SJSA1 (cell line): ENCODE measurements around the gene CNTN5. TPM values are rescaled to one million over a fixed set of nuclear protein-coding genes. Genes with fewer than 3 reads are reported as not detected.

ENCODE experiments used
- DNase-seq, 2 experiments: peaks; one replicate each; pipeline ENCODE4 v3.0.0-alpha.2; 2015 to 2020; ENCODE audit warnings: low spot score in 2 of 2, low read depth in 1 of 2
- H3K27ac ChIP-seq: fragments of 250-450 bp; sonication (Bioruptor Pico); 2 replicates; pipeline ENCODE4 v1.5.1; 2020; ENCODE audit warnings: mild to moderate bottlenecking, moderate library complexity
- H3K27me3 ChIP-seq: fragments of 250-450 bp; sonication (Bioruptor Pico); replicated peaks from 2 replicates; pipeline ENCODE4 v1.5.1; 2020; ENCODE audit warnings: mild to moderate bottlenecking, moderate library complexity
- H3K36me3 ChIP-seq: fragments of 250-450 bp; sonication (Bioruptor Pico); 2 replicates; pipeline ENCODE4 v1.5.1; 2020; ENCODE audit warnings: mild to moderate bottlenecking
- H3K4me1 ChIP-seq: fragments of 250-450 bp; sonication (Bioruptor Pico); replicated peaks from 2 replicates; pipeline ENCODE4 v1.6.1; 2021; ENCODE audit warnings: mild to moderate bottlenecking
- H3K4me3 ChIP-seq: fragments of 250-450 bp; sonication (Bioruptor Pico); 2 replicates; pipeline ENCODE4 v1.5.1; 2020; ENCODE audit warnings: mild to moderate bottlenecking
- H3K9me3 ChIP-seq: fragments of 250-450 bp; sonication (Bioruptor Pico); replicated peaks from 2 replicates; pipeline ENCODE4 v1.5.1; 2020; ENCODE audit warnings: mild to moderate bottlenecking
- total RNA-seq: library from RNA; depleted of rRNA; stranded (reverse); fragments of >200 nt; shearing (Covaris generic); gene quantifications from 2 replicates; pipeline ENCODE4 v1.2.3, GENCODE V29; 2014

CNTN5 gene
- total RNA-seq, 1 experiment from 2014 or later = not detected

GRCh38 chr11:100095809-100096208 is 1075.1 kb downstream of the CNTN5 start:
- Histone ChIP-seq H3K9me3 (no peaks in the 10 kb centered on the region), H3K27me3 (no peaks in the 10 kb centered on the region), H3K27ac (no peak overlapping the region), H3K36me3 (no peaks in the 10 kb centered on the region), H3K4me3 (no peak overlapping the region), H3K4me1 (no peaks in the 10 kb centered on the region)
- no peak for DNase-seq

- Histone ChIP-seq H3K4me1 (no peaks in the 10 kb centered on the region), H3K9me3 (no peaks in the 10 kb centered on the region), H3K27me3 (no peaks in the 10 kb centered on the region), H3K36me3 (no peaks in the 10 kb centered on the region), H3K27ac (no peak overlapping the region), H3K4me3 (no peak overlapping the region)
- DNase-seq = no peak
These were observed 1077.8 kb downstream of the CNTN5 start for GRCh38 chr11:100098560-100098959.

- no peaks in the 10 kb centered on the region for H3K27me3 ChIP-seq
- no peak for DNase-seq
- no peak overlapping the region for H3K4me3 ChIP-seq
- H3K4me1 ChIP-seq = no peaks in the 10 kb centered on the region
- no peaks in the 10 kb centered on the region for H3K36me3 ChIP-seq
- H3K27ac ChIP-seq = no peak overlapping the region
- no peaks in the 10 kb centered on the region for H3K9me3 ChIP-seq
These were observed 1084.7 kb downstream of the CNTN5 start for GRCh38 chr11:100105255-100105981.

- H3K9me3 ChIP-seq = no peaks in the 10 kb centered on the region
- no peaks in the 10 kb centered on the region for H3K4me1 ChIP-seq
- no peak overlapping the region for H3K4me3 ChIP-seq
- H3K27ac ChIP-seq = no peak overlapping the region
- H3K36me3 ChIP-seq = no peaks in the 10 kb centered on the region
- H3K27me3 ChIP-seq = no peaks in the 10 kb centered on the region
- no peak for DNase-seq
These were observed 1085.2 kb downstream of the CNTN5 start for GRCh38 chr11:100105982-100106358.

GRCh38 chr11:100119176-100119575 is 1098.4 kb downstream of the CNTN5 start:
- H3K4me3 ChIP-seq = no peak overlapping the region
- no peaks in the 10 kb centered on the region for H3K4me1 ChIP-seq
- DNase-seq = no peak
- no peaks in the 10 kb centered on the region for H3K27me3 ChIP-seq
- no peak overlapping the region for H3K27ac ChIP-seq
- no peaks in the 10 kb centered on the region for H3K9me3 ChIP-seq
- H3K36me3 ChIP-seq = no peaks in the 10 kb centered on the region

GRCh38 chr11:100133114-100133513 is 1112.4 kb downstream of the CNTN5 start:
- no peak overlapping the region for H3K4me3 ChIP-seq
- H3K27ac ChIP-seq = no peak overlapping the region
- no peaks in the 10 kb centered on the region for H3K27me3 ChIP-seq
- H3K9me3 ChIP-seq = no peaks in the 10 kb centered on the region
- H3K36me3 ChIP-seq = no peaks in the 10 kb centered on the region
- H3K4me1 ChIP-seq = no peaks in the 10 kb centered on the region
- DNase-seq = no peak

- DNase-seq = no peak
These were observed 1120.5 kb downstream of the CNTN5 start for GRCh38 chr11:100141201-100141600.

GRCh38 chr11:100151944-100152343 is 1131.2 kb downstream of the CNTN5 start:
- H3K9me3 ChIP-seq = no peaks in the 10 kb centered on the region
- no peaks in the 10 kb centered on the region for H3K36me3 ChIP-seq
- no peak overlapping the region for H3K4me3 ChIP-seq
- H3K27ac ChIP-seq = peak overlapping the region; percentile 81
- H3K4me1 ChIP-seq = peaks cover 15% of the 10 kb centered on the region
- H3K27me3 ChIP-seq = no peaks in the 10 kb centered on the region
- peak; percentile 69 to 77 for DNase-seq

More at GRCh38 chr11:100141201-100141600, 1120.5 kb downstream of the CNTN5 start:
- Histone ChIP-seq H3K9me3 (no peaks in the 10 kb centered on the region), H3K36me3 (no peaks in the 10 kb centered on the region), H3K4me1 (no peaks in the 10 kb centered on the region), H3K27ac (no peak overlapping the region), H3K4me3 (no peak overlapping the region), H3K27me3 (no peaks in the 10 kb centered on the region)

GRCh38 chr11:100152766-100153165 is 1132.0 kb downstream of the CNTN5 start:
- peaks cover 15% of the 10 kb centered on the region for H3K4me1 ChIP-seq
- no peak overlapping the region for H3K4me3 ChIP-seq
- no peaks in the 10 kb centered on the region for H3K27me3 ChIP-seq
- H3K36me3 ChIP-seq = no peaks in the 10 kb centered on the region
- no peaks in the 10 kb centered on the region for H3K9me3 ChIP-seq
- DNase-seq = peak in 1 of 2 experiments; percentile 2
- H3K27ac ChIP-seq = peak overlapping the region; percentile 81; the same call in 1 of the 2 replicates

- H3K27me3 ChIP-seq = no peaks in the 10 kb centered on the region
- DNase-seq = no peak
- no peaks in the 10 kb centered on the region for H3K4me1 ChIP-seq
- no peaks in the 10 kb centered on the region for H3K36me3 ChIP-seq
- H3K4me3 ChIP-seq = no peak overlapping the region
- H3K27ac ChIP-seq = no peak overlapping the region
- H3K9me3 ChIP-seq = no peaks in the 10 kb centered on the region
These were observed 1142.7 kb downstream of the CNTN5 start for GRCh38 chr11:100163471-100163870.

- Histone ChIP-seq H3K4me3 (no peak overlapping the region), H3K36me3 (no peaks in the 10 kb centered on the region), H3K4me1 (no peaks in the 10 kb centered on the region), H3K27ac (no peak overlapping the region), H3K9me3 (no peaks in the 10 kb centered on the region), H3K27me3 (no peaks in the 10 kb centered on the region)
- no peak for DNase-seq
These were observed 1154.1 kb downstream of the CNTN5 start for GRCh38 chr11:100174881-100175280.

GRCh38 chr11:100176456-100176855 is 1155.7 kb downstream of the CNTN5 start:
- no peak for DNase-seq
- H3K4me1 ChIP-seq = no peaks in the 10 kb centered on the region
- no peaks in the 10 kb centered on the region for H3K9me3 ChIP-seq
- no peak overlapping the region for H3K27ac ChIP-seq
- H3K36me3 ChIP-seq = no peaks in the 10 kb centered on the region
- no peak overlapping the region for H3K4me3 ChIP-seq
- H3K27me3 ChIP-seq = no peaks in the 10 kb centered on the region

GRCh38 chr11:100177651-100178050 is 1156.9 kb downstream of the CNTN5 start:
- no peaks in the 10 kb centered on the region for H3K27me3 ChIP-seq
- H3K9me3 ChIP-seq = no peaks in the 10 kb centered on the region
- DNase-seq = no peak
- H3K4me3 ChIP-seq = no peak overlapping the region
- no peak overlapping the region for H3K27ac ChIP-seq
- H3K36me3 ChIP-seq = no peaks in the 10 kb centered on the region
- H3K4me1 ChIP-seq = no peaks in the 10 kb centered on the region

- DNase-seq = no peak
- Histone ChIP-seq H3K4me1 (no peaks in the 10 kb centered on the region), H3K27ac (no peak overlapping the region), H3K9me3 (no peaks in the 10 kb centered on the region), H3K27me3 (no peaks in the 10 kb centered on the region), H3K4me3 (no peak overlapping the region), H3K36me3 (no peaks in the 10 kb centered on the region)
These were observed 1161.6 kb downstream of the CNTN5 start for GRCh38 chr11:100182350-100182749.

GRCh38 chr11:100182927-100183326 is 1162.2 kb downstream of the CNTN5 start:
- Histone ChIP-seq H3K27ac (no peak overlapping the region), H3K4me3 (no peak overlapping the region), H3K36me3 (no peaks in the 10 kb centered on the region), H3K4me1 (no peaks in the 10 kb centered on the region), H3K27me3 (no peaks in the 10 kb centered on the region), H3K9me3 (no peaks in the 10 kb centered on the region)
- DNase-seq = no peak
